WTC11 (cell line): ENCODE results near the gene OVAAL. TPM values are rescaled to one million over a fixed set of nuclear protein-coding genes. Genes with fewer than 3 reads are reported as not detected.

ENCODE experiments used
- ATAC-seq: fragments of 200-7000 bp; cut with Tn5 transposase; 2 replicates; pipeline ENCODE4 v1.10.0; 2021; ENCODE audit warnings: mild to moderate bottlenecking, moderate library complexity
- CTCF ChIA-PET: fragments of 300-600 bp; sonication (Branson Sonifier 250); formaldehyde crosslinking; loops from one replicate; lab custom pipeline; 2021; ENCODE audit warnings: antibody characterized with exemption; lab: Charles Lee
- POLR2A ChIA-PET: fragments of 350-600 bp; sonication (Branson Sonifier 250); formaldehyde crosslinking; loops from one replicate; lab custom pipeline; 2021; ENCODE audit warnings: antibody characterized with exemption; lab: Charles Lee
- DNase-seq: peaks from one replicate; pipeline ENCODE4 v3.0.0; 2021; ENCODE audit warnings: low spot score
- H3K27ac Mint-ChIP-seq: 2 replicates; pipeline ENCODE4 v1.8.0; 2021; ENCODE audit warnings: mixed read lengths
- H3K27me3 Mint-ChIP-seq: 2 replicates; pipeline ENCODE4 v1.8.0; 2021; ENCODE audit warnings: low read depth, mild to moderate bottlenecking, moderate library complexity, mixed read lengths
- H3K36me3 Mint-ChIP-seq: 2 replicates; pipeline ENCODE4 v1.8.0; 2021; ENCODE audit warnings: mixed read lengths
- H3K4me1 Mint-ChIP-seq: 2 replicates; pipeline ENCODE4 v1.8.0; 2022; ENCODE audit warnings: mixed read lengths
- H3K4me3 Mint-ChIP-seq: 2 replicates; pipeline ENCODE4 v1.8.0; 2021; ENCODE audit warnings: mild to moderate bottlenecking, moderate library complexity, mixed read lengths
- H3K9me3 Mint-ChIP-seq: 2 replicates; pipeline ENCODE4 v1.8.0; 2021; ENCODE audit warnings: mixed read lengths
- EMX1 ChIP-seq: fragments of 250-450 bp; sonication (Bioruptor Pico); IDR thresholded peaks from 2 replicates; pipeline ENCODE4 v1.8.0; 2021; ENCODE audit warnings: mild to moderate bottlenecking
- ETV6 ChIP-seq: sonication (generic); formaldehyde crosslinking; IDR thresholded peaks from 2 replicates; pipeline ENCODE4 v1.8.1; 2022; ENCODE audit warnings: mild to moderate bottlenecking, missing genetic modification reagents
- JUN ChIP-seq: sonication (generic); formaldehyde crosslinking; IDR thresholded peaks from 2 replicates; pipeline ENCODE4 v1.8.0; 2023; ENCODE audit warnings: mild to moderate bottlenecking, missing genetic modification reagents
- MYBL2 ChIP-seq: sonication (generic); formaldehyde crosslinking; IDR thresholded peaks from 2 replicates; pipeline ENCODE4 v1.8.1; 2023; ENCODE audit warnings: mild to moderate bottlenecking, moderate library complexity, missing genetic modification reagents
- NFYB ChIP-seq: sonication (generic); formaldehyde crosslinking; conservative IDR thresholded peaks from 2 replicates; pipeline ENCODE4 v1.8.0; 2022; ENCODE audit warnings: low read depth, missing genetic modification reagents
- PRRX2 ChIP-seq: fragments of 250-450 bp; sonication (Bioruptor Pico); IDR thresholded peaks from 2 replicates; pipeline ENCODE4 v1.8.0; 2021; ENCODE audit warnings: mild to moderate bottlenecking
- RORB ChIP-seq: fragments of 250-450 bp; sonication (Bioruptor Pico); IDR thresholded peaks from 2 replicates; pipeline ENCODE4 v1.9.0; 2021; ENCODE audit warnings: mild to moderate bottlenecking
- SOX15 ChIP-seq: fragments of 250-450 bp; sonication (Bioruptor Pico); IDR thresholded peaks from 2 replicates; pipeline ENCODE4 v1.9.0; 2021; ENCODE audit warnings: mild to moderate bottlenecking
- TCF7 ChIP-seq: sonication (generic); formaldehyde crosslinking; IDR thresholded peaks from 2 replicates; pipeline ENCODE4 v1.8.0; 2022; ENCODE audit warnings: mild to moderate bottlenecking, low read depth, missing genetic modification reagents, moderate library complexity
- TEAD4 ChIP-seq: sonication (generic); formaldehyde crosslinking; IDR thresholded peaks from 2 replicates; pipeline ENCODE4 v1.8.0; 2022; ENCODE audit warnings: mild to moderate bottlenecking, missing genetic modification reagents
- ZNF263 ChIP-seq: sonication (generic); formaldehyde crosslinking; IDR thresholded peaks from 2 replicates; pipeline ENCODE4 v1.8.1; 2022; ENCODE audit warnings: low read depth, mild to moderate bottlenecking, moderate library complexity, missing genetic modification reagents
- ZNF423 ChIP-seq: fragments of 250-450 bp; sonication (Bioruptor Pico); IDR thresholded peaks from 2 replicates; pipeline ENCODE4 v2.1.2; 2022; ENCODE audit warnings: mild to moderate bottlenecking, moderate library complexity
- ZNF671 ChIP-seq: fragments of 250-450 bp; sonication (Bioruptor Pico); IDR thresholded peaks from 2 replicates; pipeline ENCODE4 v1.8.0; 2021; ENCODE audit warnings: mild to moderate bottlenecking
- total RNA-seq: library from RNA; stranded (reverse); gene quantifications from 3 replicates; pipeline ENCODE4 v1.2.3, GENCODE V29; 2021
- TF ChIP-seq, protein P1 (sequence below): sonication (generic); formaldehyde crosslinking; IDR thresholded peaks from 2 replicates; pipeline ENCODE4 v1.8.1; 2022; ENCODE audit warnings: low read depth, mild to moderate bottlenecking, moderate library complexity, missing genetic modification reagents, borderline replicate concordance
- TF ChIP-seq, protein P2 (sequence below): sonication (generic); formaldehyde crosslinking; IDR thresholded peaks from 2 replicates; pipeline ENCODE4 v1.8.0; 2023; ENCODE audit warnings: missing genetic modification reagents
- TF ChIP-seq, protein P3 (sequence below): sonication (generic); formaldehyde crosslinking; conservative IDR thresholded peaks from 2 replicates; pipeline ENCODE4 v1.8.1; 2023; ENCODE audit warnings: mild to moderate bottlenecking, low read depth, missing genetic modification reagents, moderate library complexity
- TF ChIP-seq, protein P4 (sequence below): sonication (generic); formaldehyde crosslinking; IDR thresholded peaks from 2 replicates; pipeline ENCODE4 v1.8.1; 2023; ENCODE audit warnings: mild to moderate bottlenecking, missing genetic modification reagents, moderate library complexity
- TF ChIP-seq, protein P5 (sequence below): sonication (generic); formaldehyde crosslinking; IDR thresholded peaks from 2 replicates; pipeline ENCODE4 v1.8.1; 2023; ENCODE audit warnings: mild to moderate bottlenecking, missing genetic modification reagents
- TF ChIP-seq, protein P6 (sequence below): sonication (generic); formaldehyde crosslinking; IDR thresholded peaks from 2 replicates; pipeline ENCODE4 v1.8.1; 2023; ENCODE audit warnings: mild to moderate bottlenecking, missing genetic modification reagents
- TF ChIP-seq, protein P7 (sequence below): sonication (generic); formaldehyde crosslinking; conservative IDR thresholded peaks from 2 replicates; pipeline ENCODE4 v1.8.1; 2022; ENCODE audit warnings: mild to moderate bottlenecking, missing genetic modification reagents
- TF ChIP-seq, protein P8 (sequence below): fragments of 250-450 bp; sonication (Bioruptor Pico); IDR thresholded peaks from 2 replicates; pipeline ENCODE4 v1.9.0; 2021; ENCODE audit warnings: mild to moderate bottlenecking
- TF ChIP-seq, protein P9 (sequence below): sonication (generic); formaldehyde crosslinking; IDR thresholded peaks from 2 replicates; pipeline ENCODE4 v1.8.0; 2022; ENCODE audit warnings: mild to moderate bottlenecking, missing genetic modification reagents

The OVAAL gene
- total RNA-seq, 1 experiment from 2014 or later: not detected

DNA sequence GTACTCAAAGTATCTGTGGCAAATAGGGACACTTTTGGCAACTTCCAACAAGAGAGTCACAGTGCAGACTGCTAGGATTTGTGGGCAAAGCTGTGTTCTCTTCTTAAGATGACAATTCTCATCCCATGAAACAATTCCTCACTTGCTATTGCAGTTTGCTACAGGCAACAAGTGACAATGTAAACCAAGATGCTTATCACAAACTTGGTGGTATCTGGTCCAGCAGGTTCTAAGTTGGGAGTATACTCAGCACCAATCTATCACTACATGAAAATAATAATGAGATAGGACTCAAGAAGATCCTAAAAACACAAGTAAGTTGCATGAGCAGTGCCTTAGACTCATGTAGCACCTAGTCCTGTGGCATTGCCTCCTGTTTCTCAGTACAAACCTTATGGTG lies 3.4 kb upstream of the OVAAL start:
- Mint-ChIP-seq H3K36me3 (peaks cover 3% of the 10 kb centered on the region), H3K9me3 (peaks cover 13% of the 10 kb centered on the region), H3K4me3 (no peak overlapping the region), H3K27ac (no peak overlapping the region), H3K27me3 (no peaks in the 10 kb centered on the region), H3K4me1 (0 out of 2 replicates have a peak, but pooled peaks cover 4% of the 10 kb centered on the region)
- ChIA-PET POLR2A (no interaction called here), CTCF (no interaction called here)
- TF ChIP-seq, protein P1, sequence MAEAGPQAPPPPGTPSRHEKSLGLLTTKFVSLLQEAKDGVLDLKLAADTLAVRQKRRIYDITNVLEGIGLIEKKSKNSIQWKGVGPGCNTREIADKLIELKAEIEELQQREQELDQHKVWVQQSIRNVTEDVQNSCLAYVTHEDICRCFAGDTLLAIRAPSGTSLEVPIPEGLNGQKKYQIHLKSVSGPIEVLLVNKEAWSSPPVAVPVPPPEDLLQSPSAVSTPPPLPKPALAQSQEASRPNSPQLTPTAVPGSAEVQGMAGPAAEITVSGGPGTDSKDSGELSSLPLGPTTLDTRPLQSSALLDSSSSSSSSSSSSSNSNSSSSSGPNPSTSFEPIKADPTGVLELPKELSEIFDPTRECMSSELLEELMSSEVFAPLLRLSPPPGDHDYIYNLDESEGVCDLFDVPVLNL: no peak
- TF ChIP-seq MYBL2 (CRISPR knock-in tag): no peak
- no peak for TF ChIP-seq ZNF423 (CRISPR knock-in tag)
- no peak for TF ChIP-seq ETV6 (CRISPR knock-in tag)
- TF ChIP-seq ZNF263 (CRISPR knock-in tag): no peak
- TF ChIP-seq, protein P2, sequence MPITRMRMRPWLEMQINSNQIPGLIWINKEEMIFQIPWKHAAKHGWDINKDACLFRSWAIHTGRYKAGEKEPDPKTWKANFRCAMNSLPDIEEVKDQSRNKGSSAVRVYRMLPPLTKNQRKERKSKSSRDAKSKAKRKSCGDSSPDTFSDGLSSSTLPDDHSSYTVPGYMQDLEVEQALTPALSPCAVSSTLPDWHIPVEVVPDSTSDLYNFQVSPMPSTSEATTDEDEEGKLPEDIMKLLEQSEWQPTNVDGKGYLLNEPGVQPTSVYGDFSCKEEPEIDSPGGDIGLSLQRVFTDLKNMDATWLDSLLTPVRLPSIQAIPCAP: no peak
- no peak for TF ChIP-seq ZNF671 (CRISPR knock-in tag)
- DNase-seq (no peak), ATAC-seq (no peak)

DNA sequence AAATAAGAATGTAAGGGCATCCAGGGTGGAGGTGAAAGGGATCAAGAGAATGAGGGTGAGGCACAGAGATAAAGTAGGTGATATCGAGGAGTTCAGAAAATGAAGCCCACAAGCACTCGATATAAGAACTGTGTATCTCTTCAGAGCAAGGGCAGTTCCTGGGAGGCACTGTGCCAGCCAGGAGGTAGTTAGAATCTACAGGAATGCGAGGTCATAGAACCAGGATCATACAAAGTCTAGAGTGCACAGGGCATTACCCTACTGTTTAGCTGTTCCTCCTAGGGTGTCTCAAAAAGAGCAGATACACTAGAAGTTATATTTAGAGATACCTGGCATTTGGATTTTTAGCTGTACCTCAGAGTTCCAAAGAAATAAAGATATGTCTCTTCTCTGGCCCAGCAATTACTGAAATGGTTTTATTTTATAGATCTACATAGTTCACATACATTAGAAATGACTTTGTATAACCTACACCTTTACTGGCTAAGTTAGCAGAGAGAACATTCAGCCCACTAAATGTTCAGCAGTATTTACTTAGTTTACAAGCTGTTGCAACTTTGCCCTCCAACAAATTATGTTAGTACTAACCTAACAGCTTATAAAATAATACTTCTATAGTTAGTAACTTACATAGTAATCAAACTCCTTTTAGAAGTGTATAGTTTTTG lies 1.6 kb downstream of the OVAAL start:
- Mint-ChIP-seq H3K36me3 (peaks cover 3% of the 10 kb centered on the region), H3K27ac (no peak overlapping the region), H3K9me3 (peaks cover 17% of the 10 kb centered on the region), H3K27me3 (no peaks in the 10 kb centered on the region), H3K4me3 (no peak overlapping the region), H3K4me1 (no peaks in the 10 kb centered on the region; the same call in 1 of the 2 replicates)
- ChIA-PET CTCF (no interaction called here), POLR2A (no interaction called here)
- ATAC-seq: no peak
- DNase-seq: no peak
- TF ChIP-seq, protein P3, sequence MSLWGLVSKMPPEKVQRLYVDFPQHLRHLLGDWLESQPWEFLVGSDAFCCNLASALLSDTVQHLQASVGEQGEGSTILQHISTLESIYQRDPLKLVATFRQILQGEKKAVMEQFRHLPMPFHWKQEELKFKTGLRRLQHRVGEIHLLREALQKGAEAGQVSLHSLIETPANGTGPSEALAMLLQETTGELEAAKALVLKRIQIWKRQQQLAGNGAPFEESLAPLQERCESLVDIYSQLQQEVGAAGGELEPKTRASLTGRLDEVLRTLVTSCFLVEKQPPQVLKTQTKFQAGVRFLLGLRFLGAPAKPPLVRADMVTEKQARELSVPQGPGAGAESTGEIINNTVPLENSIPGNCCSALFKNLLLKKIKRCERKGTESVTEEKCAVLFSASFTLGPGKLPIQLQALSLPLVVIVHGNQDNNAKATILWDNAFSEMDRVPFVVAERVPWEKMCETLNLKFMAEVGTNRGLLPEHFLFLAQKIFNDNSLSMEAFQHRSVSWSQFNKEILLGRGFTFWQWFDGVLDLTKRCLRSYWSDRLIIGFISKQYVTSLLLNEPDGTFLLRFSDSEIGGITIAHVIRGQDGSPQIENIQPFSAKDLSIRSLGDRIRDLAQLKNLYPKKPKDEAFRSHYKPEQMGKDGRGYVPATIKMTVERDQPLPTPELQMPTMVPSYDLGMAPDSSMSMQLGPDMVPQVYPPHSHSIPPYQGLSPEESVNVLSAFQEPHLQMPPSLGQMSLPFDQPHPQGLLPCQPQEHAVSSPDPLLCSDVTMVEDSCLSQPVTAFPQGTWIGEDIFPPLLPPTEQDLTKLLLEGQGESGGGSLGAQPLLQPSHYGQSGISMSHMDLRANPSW (CRISPR knock-in tag): no peak
- TF ChIP-seq, protein P4, sequence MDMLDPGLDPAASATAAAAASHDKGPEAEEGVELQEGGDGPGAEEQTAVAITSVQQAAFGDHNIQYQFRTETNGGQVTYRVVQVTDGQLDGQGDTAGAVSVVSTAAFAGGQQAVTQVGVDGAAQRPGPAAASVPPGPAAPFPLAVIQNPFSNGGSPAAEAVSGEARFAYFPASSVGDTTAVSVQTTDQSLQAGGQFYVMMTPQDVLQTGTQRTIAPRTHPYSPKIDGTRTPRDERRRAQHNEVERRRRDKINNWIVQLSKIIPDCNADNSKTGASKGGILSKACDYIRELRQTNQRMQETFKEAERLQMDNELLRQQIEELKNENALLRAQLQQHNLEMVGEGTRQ (CRISPR knock-in tag): no peak
- TF ChIP-seq PRRX2 (CRISPR knock-in tag) (no peak), RORB (CRISPR knock-in tag) (no peak), SOX15 (CRISPR knock-in tag) (no peak), JUN (CRISPR knock-in tag) (no peak), TEAD4 (CRISPR knock-in tag) (no peak), TCF7 (CRISPR knock-in tag) (no peak), NFYB (CRISPR knock-in tag) (no peak), ZNF263 (CRISPR knock-in tag) (no peak), EMX1 (no peak)
- TF ChIP-seq, protein P5, sequence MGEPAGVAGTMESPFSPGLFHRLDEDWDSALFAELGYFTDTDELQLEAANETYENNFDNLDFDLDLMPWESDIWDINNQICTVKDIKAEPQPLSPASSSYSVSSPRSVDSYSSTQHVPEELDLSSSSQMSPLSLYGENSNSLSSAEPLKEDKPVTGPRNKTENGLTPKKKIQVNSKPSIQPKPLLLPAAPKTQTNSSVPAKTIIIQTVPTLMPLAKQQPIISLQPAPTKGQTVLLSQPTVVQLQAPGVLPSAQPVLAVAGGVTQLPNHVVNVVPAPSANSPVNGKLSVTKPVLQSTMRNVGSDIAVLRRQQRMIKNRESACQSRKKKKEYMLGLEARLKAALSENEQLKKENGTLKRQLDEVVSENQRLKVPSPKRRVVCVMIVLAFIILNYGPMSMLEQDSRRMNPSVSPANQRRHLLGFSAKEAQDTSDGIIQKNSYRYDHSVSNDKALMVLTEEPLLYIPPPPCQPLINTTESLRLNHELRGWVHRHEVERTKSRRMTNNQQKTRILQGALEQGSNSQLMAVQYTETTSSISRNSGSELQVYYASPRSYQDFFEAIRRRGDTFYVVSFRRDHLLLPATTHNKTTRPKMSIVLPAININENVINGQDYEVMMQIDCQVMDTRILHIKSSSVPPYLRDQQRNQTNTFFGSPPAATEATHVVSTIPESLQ (CRISPR knock-in tag): no peak
- TF ChIP-seq, protein P6, sequence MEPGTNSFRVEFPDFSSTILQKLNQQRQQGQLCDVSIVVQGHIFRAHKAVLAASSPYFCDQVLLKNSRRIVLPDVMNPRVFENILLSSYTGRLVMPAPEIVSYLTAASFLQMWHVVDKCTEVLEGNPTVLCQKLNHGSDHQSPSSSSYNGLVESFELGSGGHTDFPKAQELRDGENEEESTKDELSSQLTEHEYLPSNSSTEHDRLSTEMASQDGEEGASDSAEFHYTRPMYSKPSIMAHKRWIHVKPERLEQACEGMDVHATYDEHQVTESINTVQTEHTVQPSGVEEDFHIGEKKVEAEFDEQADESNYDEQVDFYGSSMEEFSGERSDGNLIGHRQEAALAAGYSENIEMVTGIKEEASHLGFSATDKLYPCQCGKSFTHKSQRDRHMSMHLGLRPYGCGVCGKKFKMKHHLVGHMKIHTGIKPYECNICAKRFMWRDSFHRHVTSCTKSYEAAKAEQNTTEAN (CRISPR knock-in tag): no peak
- TF ChIP-seq, protein P7, sequence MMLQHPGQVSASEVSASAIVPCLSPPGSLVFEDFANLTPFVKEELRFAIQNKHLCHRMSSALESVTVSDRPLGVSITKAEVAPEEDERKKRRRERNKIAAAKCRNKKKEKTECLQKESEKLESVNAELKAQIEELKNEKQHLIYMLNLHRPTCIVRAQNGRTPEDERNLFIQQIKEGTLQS (CRISPR knock-in tag): no peak
- TF ChIP-seq, protein P8, sequence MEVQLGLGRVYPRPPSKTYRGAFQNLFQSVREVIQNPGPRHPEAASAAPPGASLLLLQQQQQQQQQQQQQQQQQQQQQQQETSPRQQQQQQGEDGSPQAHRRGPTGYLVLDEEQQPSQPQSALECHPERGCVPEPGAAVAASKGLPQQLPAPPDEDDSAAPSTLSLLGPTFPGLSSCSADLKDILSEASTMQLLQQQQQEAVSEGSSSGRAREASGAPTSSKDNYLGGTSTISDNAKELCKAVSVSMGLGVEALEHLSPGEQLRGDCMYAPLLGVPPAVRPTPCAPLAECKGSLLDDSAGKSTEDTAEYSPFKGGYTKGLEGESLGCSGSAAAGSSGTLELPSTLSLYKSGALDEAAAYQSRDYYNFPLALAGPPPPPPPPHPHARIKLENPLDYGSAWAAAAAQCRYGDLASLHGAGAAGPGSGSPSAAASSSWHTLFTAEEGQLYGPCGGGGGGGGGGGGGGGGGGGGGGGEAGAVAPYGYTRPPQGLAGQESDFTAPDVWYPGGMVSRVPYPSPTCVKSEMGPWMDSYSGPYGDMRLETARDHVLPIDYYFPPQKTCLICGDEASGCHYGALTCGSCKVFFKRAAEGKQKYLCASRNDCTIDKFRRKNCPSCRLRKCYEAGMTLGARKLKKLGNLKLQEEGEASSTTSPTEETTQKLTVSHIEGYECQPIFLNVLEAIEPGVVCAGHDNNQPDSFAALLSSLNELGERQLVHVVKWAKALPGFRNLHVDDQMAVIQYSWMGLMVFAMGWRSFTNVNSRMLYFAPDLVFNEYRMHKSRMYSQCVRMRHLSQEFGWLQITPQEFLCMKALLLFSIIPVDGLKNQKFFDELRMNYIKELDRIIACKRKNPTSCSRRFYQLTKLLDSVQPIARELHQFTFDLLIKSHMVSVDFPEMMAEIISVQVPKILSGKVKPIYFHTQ (CRISPR knock-in tag): no peak
- TF ChIP-seq, protein P9, sequence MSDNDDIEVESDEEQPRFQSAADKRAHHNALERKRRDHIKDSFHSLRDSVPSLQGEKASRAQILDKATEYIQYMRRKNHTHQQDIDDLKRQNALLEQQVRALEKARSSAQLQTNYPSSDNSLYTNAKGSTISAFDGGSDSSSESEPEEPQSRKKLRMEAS: no peak
